Midbrain (tissue), 1 donor: ENCODE data around the gene MYH11.
"Not testable (repeated sequence)": the region's sequence is repeated elsewhere in the genome, so short reads cannot be mapped to it uniquely, and the experiment has no call there.

Experiments used
- DNase-seq: peaks from one replicate; lab custom pipeline; 2025; lab: John Stamatoyannopoulos, UW

MYH11 gene

GRCh38 chr16:15749985-15750384 lies 106.8 kb downstream of the MYH11 start:
- DNase-seq: no peak

GRCh38 chr16:15749371-15749770 lies 107.5 kb downstream of the MYH11 start:
- DNase-seq: no peak

DNA sequence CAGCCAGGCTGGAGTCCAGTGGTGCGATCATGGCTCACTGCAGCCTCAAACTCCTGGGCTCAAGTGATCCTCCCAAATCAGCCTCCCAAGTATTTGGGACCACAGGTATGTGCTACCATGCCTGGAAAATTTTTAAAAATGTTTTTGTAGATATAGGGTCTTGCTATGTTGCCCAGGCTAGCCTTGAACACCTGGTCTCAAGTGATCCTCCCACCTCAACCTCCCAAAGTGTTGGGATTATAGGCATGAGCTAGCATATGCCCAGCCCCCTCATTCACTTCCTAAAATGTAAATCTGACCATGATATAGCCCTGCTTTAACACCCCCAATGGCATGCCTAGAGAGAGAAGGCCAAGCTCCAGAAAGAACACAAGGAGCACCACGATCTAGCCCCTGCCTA lies 108.2 kb downstream of the MYH11 start:
- DNase-seq: no peak

GRCh38 chr16:15747937-15748336 lies 108.9 kb downstream of the MYH11 start:
- no peak for DNase-seq

GRCh38 chr16:15746332-15746731 lies 110.5 kb downstream of the MYH11 start:
- DNase-seq: no peak

DNA sequence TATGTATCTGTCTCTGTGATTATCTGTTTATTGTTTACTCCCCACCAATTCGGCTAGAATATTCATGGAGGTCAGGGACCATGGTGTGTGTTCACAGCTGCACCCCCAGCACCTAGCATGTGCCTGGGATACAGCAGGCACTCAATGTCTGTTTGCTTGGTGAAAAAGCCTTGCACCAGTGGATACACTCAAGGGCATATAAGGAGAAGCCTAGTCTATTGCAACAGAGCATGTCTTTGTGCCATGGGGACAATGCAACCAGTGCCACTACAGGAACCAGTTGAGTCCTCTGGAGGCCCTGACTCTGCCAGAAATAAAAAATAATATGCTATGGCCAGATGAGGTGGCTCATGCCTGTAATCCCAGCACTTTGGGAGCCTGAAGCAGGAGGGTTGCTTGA lies 113.2 kb downstream of the MYH11 start:
- no peak for DNase-seq

GRCh38 chr16:15742716-15743115 lies 114.1 kb downstream of the MYH11 start:
- no peak for DNase-seq

GRCh38 chr16:15741207-15741871 lies 115.5 kb downstream of the MYH11 start:
- no peak for DNase-seq

- no peak for DNase-seq
These were observed 116.9 kb downstream of the MYH11 start for GRCh38 chr16:15739950-15740349.

- no peak for DNase-seq
These were observed 117.4 kb downstream of the MYH11 start for GRCh38 chr16:15739464-15739863.

DNA sequence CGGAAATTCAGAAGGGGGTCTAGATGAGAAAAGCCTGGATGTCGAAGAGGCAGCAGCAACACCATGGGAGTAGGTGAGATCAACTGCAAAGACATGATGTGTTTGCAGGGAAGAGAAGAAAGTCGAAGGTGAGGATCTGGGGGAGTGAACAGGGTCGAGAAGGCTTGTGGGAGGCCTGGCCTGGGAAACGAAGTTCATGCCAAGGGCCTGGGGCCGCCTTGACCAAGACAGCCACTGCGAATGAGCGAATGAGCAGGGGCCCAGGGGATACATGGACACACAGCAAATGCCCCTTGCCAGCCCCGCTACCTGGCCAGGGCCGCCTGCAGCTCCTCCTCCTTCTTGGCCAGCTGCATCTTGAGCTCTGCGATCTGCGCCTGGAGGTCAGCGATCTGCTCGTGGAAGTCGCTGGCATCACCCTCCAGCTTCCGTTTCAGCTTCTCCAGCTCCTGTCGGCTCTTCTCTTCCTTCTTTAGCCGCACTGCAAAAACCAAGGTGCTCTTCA lies 119.6 kb downstream of the MYH11 start:
- DNase-seq: no peak

- no peak for DNase-seq
These were observed 120.3 kb downstream of the MYH11 start for GRCh38 chr16:15736529-15736928.

- DNase-seq: no peak
These were observed 121.2 kb downstream of the MYH11 start for GRCh38 chr16:15735610-15736009.

DNA sequence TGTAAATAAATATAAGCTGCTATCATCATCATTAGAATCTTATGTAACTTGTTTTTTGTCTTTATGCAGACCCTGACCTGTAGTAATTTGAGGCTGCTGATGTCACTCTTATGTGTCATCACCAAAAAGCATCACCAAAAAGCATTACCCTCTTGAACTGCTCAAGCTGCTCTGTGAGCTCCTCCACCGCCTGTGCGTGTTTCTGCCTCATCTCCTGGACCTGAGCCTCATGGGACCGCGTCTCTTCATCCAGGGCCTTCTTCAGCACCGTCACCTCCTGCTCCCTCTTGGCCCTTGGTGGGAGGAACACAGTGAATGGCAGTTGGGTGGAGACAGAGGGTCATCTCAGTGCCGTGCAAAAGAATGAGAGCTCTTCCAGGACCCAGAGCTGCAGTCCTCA lies 124.4 kb downstream of the MYH11 start:
- DNase-seq: no peak

GRCh38 chr16:15729152-15729551 lies 127.7 kb downstream of the MYH11 start:
- no peak for DNase-seq

DNA sequence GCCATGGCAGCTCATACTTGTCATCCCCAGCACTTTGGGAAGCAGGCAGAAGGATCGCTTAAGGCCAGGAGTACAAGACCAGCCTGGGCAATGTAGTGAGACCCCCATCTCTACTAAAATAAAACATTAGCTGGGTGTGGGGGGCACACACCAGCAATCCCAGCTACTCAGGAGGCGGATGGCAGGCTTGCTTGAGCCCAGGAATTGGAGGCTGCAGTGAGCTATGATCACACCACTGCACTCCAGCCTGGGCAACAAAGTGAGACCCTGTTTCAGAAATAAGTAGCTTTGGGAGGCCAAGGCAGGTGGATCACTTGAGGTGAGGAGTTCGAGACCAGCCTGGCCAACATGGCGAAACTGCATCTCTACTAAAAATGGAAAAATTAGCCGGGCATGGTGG lies 129.1 kb downstream of the MYH11 start:
- not testable (repeated sequence) for DNase-seq

- DNase-seq: no peak
These were observed 130.1 kb downstream of the MYH11 start for GRCh38 chr16:15726715-15727114.

DNA sequence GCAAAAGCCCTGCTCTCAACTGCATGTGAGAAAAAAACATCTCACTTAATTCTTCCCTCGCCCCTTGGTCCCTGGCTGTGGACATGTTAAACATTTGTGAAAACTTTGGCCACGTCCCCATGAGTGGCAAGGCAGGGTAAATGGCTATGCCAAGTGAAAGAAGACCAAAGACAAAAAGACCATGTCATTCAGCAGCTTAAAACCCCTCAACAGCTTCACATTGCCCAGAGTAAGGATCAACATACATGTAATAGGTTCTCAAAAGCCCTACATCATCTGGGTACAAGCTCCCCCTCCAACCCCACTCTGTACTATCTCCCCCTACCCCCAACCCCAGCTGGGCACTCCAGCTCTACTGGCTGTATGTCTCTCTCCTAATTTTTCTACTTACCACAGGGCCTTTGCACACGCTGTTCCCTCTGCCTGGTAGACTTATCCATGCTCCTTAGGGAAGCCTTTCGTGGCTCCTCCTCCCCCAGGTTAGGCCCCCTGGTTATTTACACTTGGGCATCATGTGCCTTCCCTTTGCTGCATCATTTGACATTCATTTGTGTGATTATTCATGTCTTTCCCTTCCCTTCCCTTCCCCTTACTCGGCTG lies 131.1 kb downstream of the MYH11 start:
- no peak for DNase-seq

DNA sequence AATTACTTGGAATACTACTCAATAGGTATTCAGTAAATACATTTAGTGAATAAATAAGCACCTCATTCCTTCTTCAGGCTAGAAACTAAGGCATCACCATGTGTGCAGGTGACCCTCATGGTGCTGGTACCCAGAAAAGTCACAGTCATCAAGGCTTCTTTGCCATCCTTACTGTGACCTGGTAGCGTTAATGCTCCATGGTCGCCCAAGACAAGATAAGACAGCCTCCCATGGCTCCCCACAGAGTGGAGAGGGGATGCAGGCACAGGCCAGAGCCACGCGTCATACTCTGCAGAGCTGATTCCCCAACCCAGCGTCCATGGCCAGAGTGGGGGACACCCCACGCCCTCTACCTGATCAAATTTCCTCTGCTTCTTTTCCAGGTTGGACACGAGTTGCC lies 133.0 kb downstream of the MYH11 start:
- no peak for DNase-seq

DNA sequence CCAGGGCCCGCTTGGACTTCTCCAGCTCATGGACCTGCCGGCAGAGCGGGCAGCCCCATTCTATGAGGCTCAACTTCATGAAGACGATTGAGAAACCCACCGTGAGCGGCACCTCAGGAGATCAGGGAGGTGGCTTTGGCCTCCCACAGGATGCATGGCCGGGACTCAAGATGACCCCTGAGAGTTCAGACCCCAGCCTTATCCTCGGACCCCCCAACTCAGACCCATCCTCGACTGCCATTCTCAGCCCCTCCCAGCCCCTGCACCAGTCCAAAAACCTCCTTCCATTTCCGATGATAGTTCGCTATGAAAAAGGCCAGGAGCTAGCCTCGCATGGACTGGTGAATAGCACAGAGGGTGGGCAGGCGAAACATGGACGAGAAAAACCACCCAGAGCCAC lies 135.8 kb downstream of the MYH11 start:
- no peak for DNase-seq

DNA sequence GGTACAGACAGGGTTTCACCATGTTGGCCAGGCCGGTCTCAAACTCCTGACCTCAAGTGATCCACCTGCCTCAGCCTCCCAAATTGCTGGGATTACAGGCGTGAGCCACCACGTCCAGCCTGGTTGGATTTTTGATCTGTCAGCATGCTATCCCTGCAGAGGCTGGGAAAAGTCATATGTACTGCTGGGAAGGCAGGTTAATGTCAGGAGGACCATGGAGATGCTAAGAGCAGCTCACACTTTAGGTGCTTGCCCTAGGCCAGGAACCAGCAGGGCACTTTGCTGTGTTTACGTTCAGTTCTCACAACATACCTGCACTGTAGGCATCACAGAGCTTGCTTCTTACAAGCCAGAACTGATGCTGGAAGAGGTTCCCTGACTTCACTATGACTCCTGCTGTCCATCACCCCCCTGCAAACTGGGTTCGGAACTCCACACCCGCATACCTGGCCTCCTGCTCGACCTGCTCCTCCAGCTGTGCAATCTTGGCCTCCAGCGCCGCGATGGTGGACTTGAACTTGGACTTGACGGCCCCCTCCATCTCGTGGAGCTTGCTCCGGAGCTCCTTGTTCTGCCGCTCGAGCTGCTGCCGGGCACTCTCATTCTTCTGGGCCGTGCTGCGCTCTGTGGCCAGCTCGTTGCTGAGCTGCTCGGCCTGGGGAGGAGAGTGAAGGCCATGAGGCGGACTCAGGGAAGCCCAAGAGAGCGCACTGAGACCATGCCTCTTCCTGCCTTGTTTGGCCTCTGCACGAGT lies 140.0 kb downstream of the MYH11 start:
- no peak for DNase-seq

- DNase-seq: no peak
These were observed 141.6 kb downstream of the MYH11 start for GRCh38 chr16:15715221-15715620.
